ENCODE results near the gene RIOK1.

GRCh38 chr6:7389162-7389450, 502 bp upstream of the RIOK1 start:
- TF ChIP-seq, protein P1, sequence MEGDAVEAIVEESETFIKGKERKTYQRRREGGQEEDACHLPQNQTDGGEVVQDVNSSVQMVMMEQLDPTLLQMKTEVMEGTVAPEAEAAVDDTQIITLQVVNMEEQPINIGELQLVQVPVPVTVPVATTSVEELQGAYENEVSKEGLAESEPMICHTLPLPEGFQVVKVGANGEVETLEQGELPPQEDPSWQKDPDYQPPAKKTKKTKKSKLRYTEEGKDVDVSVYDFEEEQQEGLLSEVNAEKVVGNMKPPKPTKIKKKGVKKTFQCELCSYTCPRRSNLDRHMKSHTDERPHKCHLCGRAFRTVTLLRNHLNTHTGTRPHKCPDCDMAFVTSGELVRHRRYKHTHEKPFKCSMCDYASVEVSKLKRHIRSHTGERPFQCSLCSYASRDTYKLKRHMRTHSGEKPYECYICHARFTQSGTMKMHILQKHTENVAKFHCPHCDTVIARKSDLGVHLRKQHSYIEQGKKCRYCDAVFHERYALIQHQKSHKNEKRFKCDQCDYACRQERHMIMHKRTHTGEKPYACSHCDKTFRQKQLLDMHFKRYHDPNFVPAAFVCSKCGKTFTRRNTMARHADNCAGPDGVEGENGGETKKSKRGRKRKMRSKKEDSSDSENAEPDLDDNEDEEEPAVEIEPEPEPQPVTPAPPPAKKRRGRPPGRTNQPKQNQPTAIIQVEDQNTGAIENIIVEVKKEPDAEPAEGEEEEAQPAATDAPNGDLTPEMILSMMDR (IDR thresholded peaks at IDR 0.05; ENCODE audit: poor library complexity) = no peak
- no peak for TF ChIP-seq EZH2phosphoT487 (IDR thresholded peaks at IDR 0.05; ENCODE audit: low read depth, severe bottlenecking, unreplicated experiment)
- no peak for TF ChIP-seq EZH2 (IDR thresholded peaks at IDR 0.05; ENCODE audit: borderline replicate concordance)

All from hepatocyte (in vitro differentiated cells).